Astrocyte (in vitro differentiated cells and primary cell): ENCODE results near the gene FAM131B. TPM values are rescaled to one million over a fixed set of nuclear protein-coding genes. Genes with fewer than 3 reads are reported as not detected.

ENCODE experiments used
- microRNA-seq: library from miRNA; unstranded; fragments of <30 nt; microRNA quantifications from one replicate; pipeline ENCODE4 v1.2.0, GENCODE V29; 2020
- total RNA-seq: library from RNA; stranded (reverse); gene quantifications from 2 replicates; pipeline ENCODE4 v1.2.1, GENCODE V29; 2021

Gene FAM131B
- total RNA-seq, 1 donor from 2014 or later: 7.6 TPM

Small RNAs within 50 kb of the gene (microRNA-seq; reads per million reads assigned to microRNA genes)
- gene MIR6892: 6.8 reads per million, percentile 28 among the genes with 10 or more reads in this experiment

Other genes with a start within 250 kb of the FAM131B start
- gene PIP, start 230.6 kb downstream of the FAM131B start, total RNA-seq: not detected in 2 replicates
- not detected in 2 replicates for gene TAS2R39, start 179.3 kb downstream of the FAM131B start, total RNA-seq
- not detected in 2 replicates for gene TAS2R40, start 140.7 kb downstream of the FAM131B start, total RNA-seq
- 97.5 and 102 TPM in 2 replicates for gene GSTK1, start 99.3 kb downstream of the FAM131B start, total RNA-seq
- gene TMEM139, start 77.8 kb downstream of the FAM131B start, total RNA-seq: 0.20 TPM in 1 of 2 replicates, not detected in the other
- 32.6 and 38.0 TPM in 2 replicates for gene CASP2, start 74.4 kb downstream of the FAM131B start, total RNA-seq
- gene CLCN1, start 46.6 kb downstream of the FAM131B start, total RNA-seq: not detected in 2 replicates
- gene ZYX, start 18.6 kb upstream of the FAM131B start, total RNA-seq: 477 and 523 TPM in 2 replicates
- 0.96 and 2.6 TPM in 2 replicates for gene EPHA1, start 46.1 kb upstream of the FAM131B start, total RNA-seq
- not detected in 2 replicates for gene TAS2R60, start 80.7 kb upstream of the FAM131B start, total RNA-seq
- gene TAS2R41, start 115.2 kb upstream of the FAM131B start, total RNA-seq: not detected in 2 replicates
- gene CTAGE15, start 209.1 kb upstream of the FAM131B start, total RNA-seq: 0.26 TPM in 1 of 2 replicates, not detected in the other